HepG2 (cell line): Measurements from ENCODE around the gene SYDE1. TPM values are rescaled to one million over a fixed set of nuclear protein-coding genes. Genes with fewer than 3 reads are reported as not detected.
A peak's percentile ranks its signal among the peaks of the same experiment; 100 is the strongest.

Experiments
- AKNA ChIP-seq: sonication (generic); formaldehyde crosslinking; IDR thresholded peaks from 2 replicates; pipeline ENCODE4 v1.4.0; 2020; ENCODE audit warnings: missing genetic modification reagents, borderline replicate concordance
- CBX1 ChIP-seq: IDR thresholded peaks from one replicate; pipeline ENCODE4 v1.6.1; 2016; ENCODE audit warnings: antibody characterized with exemption, low read depth
- ESRRA ChIP-seq: sonication (generic); formaldehyde crosslinking; IDR thresholded peaks from 2 replicates; pipeline ENCODE4 v1.5.1; 2020; ENCODE audit warnings: mild to moderate bottlenecking, low read depth, missing genetic modification reagents
- GATA4 ChIP-seq: sonication (generic); IDR thresholded peaks from 2 replicates; pipeline ENCODE4 v1.6.1; 2016; ENCODE audit warnings: antibody characterized with exemption, low read depth, borderline replicate concordance
- HMG20A ChIP-seq: IDR thresholded peaks from 2 replicates; pipeline ENCODE4 v1.6.1; 2016; ENCODE audit warnings: borderline replicate concordance
- MAF1 ChIP-seq: sonication (generic); formaldehyde crosslinking; IDR thresholded peaks from 2 replicates; pipeline ENCODE4 v1.5.0; 2020; ENCODE audit warnings: missing genetic modification reagents, borderline replicate concordance
- MEIS2 ChIP-seq: sonication (generic); formaldehyde crosslinking; IDR thresholded peaks from 2 replicates; pipeline ENCODE4 v1.9.0; 2021; ENCODE audit warnings: mild to moderate bottlenecking, missing genetic modification reagents
- MYNN ChIP-seq: sonication (generic); formaldehyde crosslinking; IDR thresholded peaks from 2 replicates; pipeline ENCODE4 v1.4.0; 2020; ENCODE audit warnings: mild to moderate bottlenecking, low read depth, missing genetic modification reagents
- NONO ChIP-seq, 2 experiments: fragments of 450-650 bp in 1 of 2; sonication (generic) in 1 of 2; formaldehyde crosslinking in 1 of 2; IDR thresholded peaks in 1 of 2; conservative IDR thresholded peaks in 1 of 2; 2 replicates each; pipeline versions ENCODE4 v1.6.1 to v1.8.0; 2017 to 2022; ENCODE audit warnings: mild to moderate bottlenecking in 1 of 2, missing genetic modification reagents in 1 of 2, moderate library complexity in 1 of 2
- PAXIP1 ChIP-seq: sonication (generic); formaldehyde crosslinking; conservative IDR thresholded peaks from 2 replicates; pipeline ENCODE4 v1.4.0; 2020; ENCODE audit warnings: mild to moderate bottlenecking, missing genetic modification reagents, moderate library complexity
- SP5 ChIP-seq: IDR thresholded peaks from 2 replicates; pipeline ENCODE4 v1.6.1; 2016; ENCODE audit warnings: low read depth, borderline replicate concordance
- SRY ChIP-seq: sonication (generic); formaldehyde crosslinking; IDR thresholded peaks from 2 replicates; pipeline ENCODE4 v1.8.0; 2022; ENCODE audit warnings: mild to moderate bottlenecking, missing genetic modification reagents
- THAP9 ChIP-seq: sonication (generic); formaldehyde crosslinking; IDR thresholded peaks from 2 replicates; pipeline ENCODE4; 2020; ENCODE audit warnings: missing genetic modification reagents, mild to moderate bottlenecking, borderline replicate concordance
- ZBTB42 ChIP-seq: sonication (generic); formaldehyde crosslinking; IDR thresholded peaks from 2 replicates; pipeline ENCODE4 v1.5.0; 2020; ENCODE audit warnings: mild to moderate bottlenecking, missing genetic modification reagents
- ZFP36L2 ChIP-seq: sonication (generic); formaldehyde crosslinking; IDR thresholded peaks from 2 replicates; pipeline ENCODE4 v1.4.0; 2020; ENCODE audit warnings: missing genetic modification reagents
- ZNF317 ChIP-seq: sonication (generic); formaldehyde crosslinking; IDR thresholded peaks from 2 replicates; pipeline ENCODE4 v1.5.0; 2020; ENCODE audit warnings: mild to moderate bottlenecking, missing genetic modification reagents
- ZNF615 ChIP-seq: sonication (generic); formaldehyde crosslinking; IDR thresholded peaks from 2 replicates; pipeline ENCODE4 v1.5.0; 2020; ENCODE audit warnings: mild to moderate bottlenecking, missing genetic modification reagents, borderline replicate concordance
- polyA plus RNA-seq, 8 experiments: library from polyadenylated mRNA; depleted of rRNA in 3 of 8; stranded (reverse) in 7 of 8; unstranded in 1 of 8; fragments of >200 nt; fragmentation: Illumina TruSeq in 4 of 8; extraction: Trizol in 4 of 8; gene quantifications; 2 replicates each; pipeline versions ENCODE4 v1.2.1 to v1.2.3, GENCODE V29; 2011 to 2016; ENCODE audit warnings: low read depth in 4 of 8, missing spikeins in 1 of 8, mixed read lengths in 1 of 8; ENCODE audit not compliant: insufficient read depth in 1 of 8
- total RNA-seq, 5 experiments: library from RNA; depleted of rRNA; stranded (reverse); fragments of >200 nt; fragmentation: Illumina TruSeq; extraction: Trizol; gene quantifications; 2 replicates each; pipeline ENCODE4 v1.2.3, GENCODE V29; 2016; ENCODE audit warnings: low read depth in 1 of 5

SYDE1 gene
- total and polyA plus RNA-seq, 2 of the 13 experiments (the other 11 are each of a cell fraction or from before 2014, with no cell fraction given): 4.3 to 13.6 TPM

GRCh38 chr19:15125232-15126067, 18.2 kb downstream of the SYDE1 start (continued):
- TF ChIP-seq MEIS2: peak; percentile 78; the same call in 1 of the 2 replicates
- peak; percentile 89; the same call in 1 of the 2 replicates for TF ChIP-seq MAF1 (CRISPR knock-in tag)
- 0 out of 2 replicates have a peak, but pooled peaks have one; percentile 66 for TF ChIP-seq ESRRA
- TF ChIP-seq ZFP36L2 (CRISPR knock-in tag): no peak
- no peak for TF ChIP-seq MYNN (CRISPR knock-in tag)
- peak; percentile 54 for TF ChIP-seq SP5
- no peak for TF ChIP-seq HMG20A (CRISPR knock-in tag)
- TF ChIP-seq AKNA: no peak
- no peak for TF ChIP-seq GATA4
- no peak for TF ChIP-seq NONO (IDR thresholded peaks at IDR 0.05)
- TF ChIP-seq NONO (CRISPR knock-in tag; conservative IDR thresholded peaks at IDR 0.05): peak; percentile 75
- no peak for TF ChIP-seq ZNF615 (CRISPR knock-in tag)
- TF ChIP-seq THAP9 (CRISPR knock-in tag): peak; percentile 34; the same call in 1 of the 2 replicates
- TF ChIP-seq ZNF317: peak; percentile 49; the same call in 1 of the 2 replicates
- peak; percentile 30 for TF ChIP-seq CBX1
- TF ChIP-seq PAXIP1 (CRISPR knock-in tag): peak; percentile 19; the same call in 1 of the 2 replicates
- 0 out of 2 replicates have a peak, but pooled peaks have one; percentile 54 for TF ChIP-seq ZBTB42 (CRISPR knock-in tag)
- TF ChIP-seq SRY: peak; percentile 35; the same call in 1 of the 2 replicates
